ENCODE data around the gene FUT8.

DNA sequence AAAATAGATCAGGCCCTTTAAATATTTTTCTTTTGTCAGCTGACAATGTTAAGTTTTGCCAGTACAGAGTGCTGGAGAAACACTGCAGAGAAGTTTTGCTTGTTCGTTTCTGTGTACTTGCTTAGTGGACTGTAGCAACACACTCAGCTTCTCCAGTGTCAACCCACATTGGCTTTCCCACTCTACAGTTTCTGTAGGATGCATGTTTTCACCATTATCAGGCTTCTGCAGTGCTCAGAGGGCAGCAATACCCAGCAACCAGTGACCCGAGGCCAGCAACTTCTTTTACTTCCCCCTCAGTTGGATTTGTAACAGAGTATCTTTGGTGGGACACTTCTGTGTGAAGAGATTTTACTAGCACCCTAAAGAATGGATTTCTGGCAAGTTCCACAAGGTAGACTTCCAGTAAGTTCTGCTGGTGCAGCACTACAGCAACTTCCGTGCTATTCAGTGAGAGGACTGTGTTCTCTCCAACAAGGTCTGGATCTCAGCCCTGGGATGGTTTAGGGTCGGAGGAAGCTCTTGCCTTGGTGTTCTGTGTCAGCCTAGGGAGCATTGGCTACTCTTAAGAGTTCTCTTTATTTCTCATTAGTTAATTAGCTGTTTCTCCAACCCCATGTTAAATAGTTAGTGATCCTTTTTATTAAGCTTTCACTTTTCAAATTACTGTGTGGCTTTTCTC, 70.4 kb downstream of the FUT8 start:
- TF ChIP-seq, protein P1, sequence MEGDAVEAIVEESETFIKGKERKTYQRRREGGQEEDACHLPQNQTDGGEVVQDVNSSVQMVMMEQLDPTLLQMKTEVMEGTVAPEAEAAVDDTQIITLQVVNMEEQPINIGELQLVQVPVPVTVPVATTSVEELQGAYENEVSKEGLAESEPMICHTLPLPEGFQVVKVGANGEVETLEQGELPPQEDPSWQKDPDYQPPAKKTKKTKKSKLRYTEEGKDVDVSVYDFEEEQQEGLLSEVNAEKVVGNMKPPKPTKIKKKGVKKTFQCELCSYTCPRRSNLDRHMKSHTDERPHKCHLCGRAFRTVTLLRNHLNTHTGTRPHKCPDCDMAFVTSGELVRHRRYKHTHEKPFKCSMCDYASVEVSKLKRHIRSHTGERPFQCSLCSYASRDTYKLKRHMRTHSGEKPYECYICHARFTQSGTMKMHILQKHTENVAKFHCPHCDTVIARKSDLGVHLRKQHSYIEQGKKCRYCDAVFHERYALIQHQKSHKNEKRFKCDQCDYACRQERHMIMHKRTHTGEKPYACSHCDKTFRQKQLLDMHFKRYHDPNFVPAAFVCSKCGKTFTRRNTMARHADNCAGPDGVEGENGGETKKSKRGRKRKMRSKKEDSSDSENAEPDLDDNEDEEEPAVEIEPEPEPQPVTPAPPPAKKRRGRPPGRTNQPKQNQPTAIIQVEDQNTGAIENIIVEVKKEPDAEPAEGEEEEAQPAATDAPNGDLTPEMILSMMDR (IDR thresholded peaks at IDR 0.05): no peak
- TF ChIP-seq POLR2A (IDR thresholded peaks at IDR 0.05): no peak
